ENCODE results near the gene CORO1C. TPM values are rescaled to one million over a fixed set of nuclear protein-coding genes. Genes with fewer than 3 reads are reported as not detected.

Gene CORO1C
- total RNA-seq, 4 donors from 2014 or later: 277 to 473 (median 342) TPM

DNA sequence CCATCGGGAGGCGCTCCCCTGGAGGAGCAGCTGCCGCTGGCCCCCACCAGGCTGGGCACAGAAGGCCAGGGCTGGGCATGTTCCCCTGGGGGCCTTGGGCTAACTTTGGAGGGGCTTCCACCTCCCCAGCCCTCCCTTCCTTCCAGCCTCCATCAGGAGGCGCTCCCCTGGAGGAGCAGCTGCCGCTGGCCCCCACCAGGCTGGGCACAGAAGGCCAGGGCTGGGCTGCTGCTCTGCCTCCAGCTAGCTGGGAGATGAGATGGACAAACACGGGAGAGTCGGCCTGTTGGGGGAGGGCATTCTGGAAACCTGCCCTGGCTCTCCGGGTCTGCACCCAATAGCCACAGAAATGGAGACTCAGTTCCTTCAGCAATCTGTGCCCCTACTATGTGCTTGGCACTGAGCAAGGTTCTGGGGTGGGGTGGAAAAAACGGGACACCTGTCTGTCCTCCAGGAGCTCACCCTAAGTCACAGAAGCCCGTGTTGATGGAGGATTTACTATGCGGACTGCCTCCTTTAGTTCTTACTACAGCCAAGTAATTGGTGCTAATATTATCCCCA is 39.0 kb upstream of the CORO1C start:
- H3K27me3 ChIP-seq: no peaks in the 10 kb centered on the region
- ATAC-seq: no peak
- peaks cover 0 to 66% (median 41%) of the 10 kb centered on the region in 3 donors for H3K4me1 ChIP-seq
- H3K4me3 ChIP-seq: no peak overlapping the region
- 38% methylated on average over 2 of the region's 11 CpGs; no CpG with 5 or more reads in 1 of the 2 donors for WGBS, 2 donors (ENCODE audit: low coverage in 1 of 2)
- no peaks in the 10 kb centered on the region for H3K9me3 ChIP-seq
- TF ChIP-seq EP300 (IDR thresholded peaks at IDR 0.05) (no peak), POLR2AphosphoS5 (IDR thresholded peaks at IDR 0.05) (no peak)
- TF ChIP-seq, protein P1, sequence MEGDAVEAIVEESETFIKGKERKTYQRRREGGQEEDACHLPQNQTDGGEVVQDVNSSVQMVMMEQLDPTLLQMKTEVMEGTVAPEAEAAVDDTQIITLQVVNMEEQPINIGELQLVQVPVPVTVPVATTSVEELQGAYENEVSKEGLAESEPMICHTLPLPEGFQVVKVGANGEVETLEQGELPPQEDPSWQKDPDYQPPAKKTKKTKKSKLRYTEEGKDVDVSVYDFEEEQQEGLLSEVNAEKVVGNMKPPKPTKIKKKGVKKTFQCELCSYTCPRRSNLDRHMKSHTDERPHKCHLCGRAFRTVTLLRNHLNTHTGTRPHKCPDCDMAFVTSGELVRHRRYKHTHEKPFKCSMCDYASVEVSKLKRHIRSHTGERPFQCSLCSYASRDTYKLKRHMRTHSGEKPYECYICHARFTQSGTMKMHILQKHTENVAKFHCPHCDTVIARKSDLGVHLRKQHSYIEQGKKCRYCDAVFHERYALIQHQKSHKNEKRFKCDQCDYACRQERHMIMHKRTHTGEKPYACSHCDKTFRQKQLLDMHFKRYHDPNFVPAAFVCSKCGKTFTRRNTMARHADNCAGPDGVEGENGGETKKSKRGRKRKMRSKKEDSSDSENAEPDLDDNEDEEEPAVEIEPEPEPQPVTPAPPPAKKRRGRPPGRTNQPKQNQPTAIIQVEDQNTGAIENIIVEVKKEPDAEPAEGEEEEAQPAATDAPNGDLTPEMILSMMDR (IDR thresholded peaks at IDR 0.05): no peak
- H3K36me3 ChIP-seq: no peaks in the 10 kb centered on the region
- H3K27ac ChIP-seq: peak overlapping the region; percentile 9 to 92 (median 86)

GRCh38 chr12:108768591-108769500 is 37.5 kb upstream of the CORO1C start:
- peaks cover 0 to 51% (median 29%) of the 10 kb centered on the region in 3 donors for H3K4me1 ChIP-seq
- peak; percentile 23 for ATAC-seq
- peak overlapping the region; percentile 3 to 47 for H3K4me3 ChIP-seq
- H3K27ac ChIP-seq: peak overlapping the region in 3 of 4 donors; percentile 25 to 88 (median 62)
- no peaks in the 10 kb centered on the region for H3K36me3 ChIP-seq
- 60 to 67% methylated on average over 1 to 3 of the region's 40 CpGs for WGBS, 2 donors (ENCODE audit: low coverage in 1 of 2)
- no peaks in the 10 kb centered on the region for H3K9me3 ChIP-seq
- no peaks in the 10 kb centered on the region for H3K27me3 ChIP-seq
- TF ChIP-seq, protein P1 (IDR thresholded peaks at IDR 0.05): no peak
- no peak for TF ChIP-seq POLR2AphosphoS5 (IDR thresholded peaks at IDR 0.05)
- TF ChIP-seq POLR2A (IDR thresholded peaks at IDR 0.05): no peak
- TF ChIP-seq EP300 (IDR thresholded peaks at IDR 0.05): no peak

DNA sequence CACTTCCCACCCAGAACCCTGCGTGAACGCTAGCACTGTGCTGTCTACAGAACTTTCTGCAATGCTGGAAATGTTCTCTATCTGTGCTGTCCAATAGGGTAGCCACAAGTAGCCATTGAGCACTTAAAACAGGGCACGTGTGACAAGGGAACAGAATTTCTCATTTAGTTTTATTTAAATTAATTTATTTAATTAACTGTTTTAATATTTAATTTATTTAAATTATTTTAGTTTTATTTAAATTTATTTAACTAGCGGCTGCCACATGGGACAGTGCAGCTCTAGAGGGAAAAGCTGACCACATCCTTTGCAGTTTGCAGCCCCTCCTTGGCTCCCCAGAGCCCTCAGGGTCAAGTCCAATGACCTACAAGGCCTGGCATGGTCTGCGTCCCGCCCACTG is 35.0 kb upstream of the CORO1C start:
- 85 to 90% methylated on average over 5 of the region's 6 CpGs for WGBS, 2 donors (ENCODE audit: low coverage in 1 of 2)
- ATAC-seq: no peak
- peaks cover 0 to 30% (median 9%) of the 10 kb centered on the region in 3 donors for H3K4me1 ChIP-seq
- no peaks in the 10 kb centered on the region for H3K36me3 ChIP-seq
- no peaks in the 10 kb centered on the region for H3K9me3 ChIP-seq
- no peak overlapping the region for H3K27ac ChIP-seq
- no peak overlapping the region for H3K4me3 ChIP-seq
- H3K27me3 ChIP-seq: no peaks in the 10 kb centered on the region
- no peak for TF ChIP-seq POLR2A (IDR thresholded peaks at IDR 0.05)
- TF ChIP-seq, protein P1 (IDR thresholded peaks at IDR 0.05): no peak
- no peak for TF ChIP-seq EP300 (IDR thresholded peaks at IDR 0.05)
- no peak for TF ChIP-seq POLR2AphosphoS5 (IDR thresholded peaks at IDR 0.05)

DNA sequence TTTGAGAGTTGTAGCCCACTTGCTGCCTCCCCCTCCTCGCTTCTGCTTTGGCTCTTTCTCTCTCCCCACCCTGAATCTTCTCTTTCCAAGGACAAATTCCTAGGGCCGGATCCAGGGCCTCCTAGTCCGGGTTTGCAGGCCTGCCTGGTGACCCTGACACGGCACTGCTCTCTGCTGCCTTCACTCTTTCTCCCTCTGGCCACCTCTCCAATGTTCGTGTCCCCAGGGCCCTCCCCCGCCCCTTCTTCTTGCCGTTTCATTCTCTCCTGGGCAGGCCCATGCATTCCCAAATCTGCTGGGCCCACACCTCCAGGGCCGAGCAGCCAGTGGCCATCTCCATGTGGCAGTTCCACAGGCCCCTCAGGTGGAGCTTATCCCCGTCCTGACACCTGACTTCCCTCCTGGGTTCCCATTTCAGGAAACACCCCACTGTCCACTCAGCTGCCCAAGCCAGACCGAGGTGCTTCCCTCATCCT is 34.0 kb upstream of the CORO1C start:
- Histone ChIP-seq H3K27ac (no peak overlapping the region), H3K4me3 (no peak overlapping the region), H3K36me3 (no peaks in the 10 kb centered on the region), H3K4me1 (peaks cover 0 to 24% (median 6%) of the 10 kb centered on the region in 3 donors), H3K27me3 (no peaks in the 10 kb centered on the region), H3K9me3 (no peaks in the 10 kb centered on the region)
- ATAC-seq: no peak
- TF ChIP-seq, protein P1 (IDR thresholded peaks at IDR 0.05): no peak
- TF ChIP-seq POLR2AphosphoS5 (IDR thresholded peaks at IDR 0.05) (no peak), EP300 (IDR thresholded peaks at IDR 0.05) (no peak), POLR2A (IDR thresholded peaks at IDR 0.05) (no peak)
- WGBS, 2 donors (ENCODE audit: low coverage in 1 of 2): 54 to 80% methylated on average over 4 to 7 of the region's 10 CpGs

Measured in gastroesophageal sphincter (tissue), 4 donors.